Measurements from ENCODE around the gene GPR78. TPM values are rescaled to one million over a fixed set of nuclear protein-coding genes. Genes with fewer than 3 reads are reported as not detected.

GPR78 gene
- total and polyA plus RNA-seq, 2 of the 13 experiments (the other 11 are each of a cell fraction or from before 2014, with no cell fraction given) = 0.01 to 0.07 TPM

DNA sequence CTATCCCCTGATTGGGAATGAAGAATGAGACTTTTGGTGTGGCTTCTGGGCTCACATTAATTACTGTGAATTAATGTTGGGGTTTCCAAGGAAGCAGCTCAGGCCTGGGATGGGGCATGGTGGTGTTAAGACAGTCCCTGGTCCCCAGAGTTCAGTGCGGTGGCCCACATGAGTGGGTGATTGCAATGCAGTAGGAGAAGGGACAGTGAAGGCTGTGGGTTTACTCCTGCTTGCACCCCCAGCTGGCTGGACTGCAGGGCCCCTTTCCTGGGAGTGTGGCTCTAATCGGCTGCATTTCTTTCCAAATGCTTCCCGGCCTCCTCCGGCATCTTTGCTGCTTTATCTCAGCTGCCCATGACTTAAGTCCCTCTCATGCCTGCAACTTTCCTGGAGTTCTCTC lies 28.2 kb upstream of the GPR78 start (continued):
- TF ChIP-seq, protein P1, sequence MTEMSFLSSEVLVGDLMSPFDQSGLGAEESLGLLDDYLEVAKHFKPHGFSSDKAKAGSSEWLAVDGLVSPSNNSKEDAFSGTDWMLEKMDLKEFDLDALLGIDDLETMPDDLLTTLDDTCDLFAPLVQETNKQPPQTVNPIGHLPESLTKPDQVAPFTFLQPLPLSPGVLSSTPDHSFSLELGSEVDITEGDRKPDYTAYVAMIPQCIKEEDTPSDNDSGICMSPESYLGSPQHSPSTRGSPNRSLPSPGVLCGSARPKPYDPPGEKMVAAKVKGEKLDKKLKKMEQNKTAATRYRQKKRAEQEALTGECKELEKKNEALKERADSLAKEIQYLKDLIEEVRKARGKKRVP (CRISPR knock-in tag; IDR thresholded peaks at IDR 0.05) = no peak
- TF ChIP-seq, protein P2, sequence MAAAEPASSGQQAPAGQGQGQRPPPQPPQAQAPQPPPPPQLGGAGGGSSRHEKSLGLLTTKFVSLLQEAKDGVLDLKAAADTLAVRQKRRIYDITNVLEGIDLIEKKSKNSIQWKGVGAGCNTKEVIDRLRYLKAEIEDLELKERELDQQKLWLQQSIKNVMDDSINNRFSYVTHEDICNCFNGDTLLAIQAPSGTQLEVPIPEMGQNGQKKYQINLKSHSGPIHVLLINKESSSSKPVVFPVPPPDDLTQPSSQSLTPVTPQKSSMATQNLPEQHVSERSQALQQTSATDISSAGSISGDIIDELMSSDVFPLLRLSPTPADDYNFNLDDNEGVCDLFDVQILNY (CRISPR knock-in tag; conservative IDR thresholded peaks at IDR 0.05) = no peak
- no peak for TF ChIP-seq SATB2 (CRISPR knock-in tag; IDR thresholded peaks at IDR 0.05)

DNA sequence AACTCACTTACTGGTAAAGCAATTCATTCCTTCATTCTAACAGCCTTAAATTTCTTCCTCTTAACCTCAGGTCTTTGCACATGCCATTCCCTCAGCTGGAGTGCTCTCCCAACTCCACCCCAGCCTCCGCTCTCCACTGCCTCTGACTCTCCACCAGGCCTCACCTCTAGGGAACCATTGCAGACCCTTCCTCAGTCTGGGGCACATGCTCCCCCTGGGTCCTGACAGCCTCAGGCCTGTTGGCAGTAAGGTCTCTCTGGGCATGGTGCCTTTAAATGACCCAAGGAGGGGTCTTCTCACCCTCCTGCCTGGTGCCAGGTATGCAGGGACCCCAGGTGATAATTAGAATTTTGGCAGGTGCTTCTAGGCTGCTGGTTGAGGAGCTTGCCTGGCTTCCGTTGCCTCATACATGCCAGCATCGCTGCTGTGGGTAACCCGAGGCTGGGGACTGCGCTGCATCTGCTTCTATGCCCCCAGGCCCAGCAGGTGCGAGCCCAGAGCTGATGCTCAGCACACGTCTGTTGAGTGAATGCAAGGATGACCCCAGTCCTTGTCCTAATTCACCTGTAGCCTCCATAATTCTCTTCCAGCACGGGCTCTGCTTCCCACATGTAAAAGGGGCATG lies 27.5 kb upstream of the GPR78 start:
- Histone ChIP-seq H3K9me3 (ENCODE audit: low read length) (no peaks in the 10 kb centered on the region), H3K4me1 (ENCODE audit: insufficient read depth, low read length) (no peaks in the 10 kb centered on the region), H3K27ac (ENCODE audit: extremely low read length, insufficient read depth, low read length) (no peak overlapping the region), H3K4me2 (ENCODE audit: low read depth, low read length) (no peak overlapping the region), H4K20me1 (ENCODE audit: insufficient read depth, low read length) (no peaks in the 10 kb centered on the region), H3K9ac (ENCODE audit: insufficient read depth, low read depth, low read length) (no peak overlapping the region), H2AFZ (ENCODE audit: low read length) (no peak overlapping the region), H3K27me3 (ENCODE audit: control insufficient read depth in 1 of 2, insufficient read depth in 2 of 2, low read length in 2 of 2) (peaks cover 4 to 8% of the 10 kb centered on the region in 2 experiments; a peak in 3 of 5 replicates), H3K4me3 (replicated peaks in 1 of 3; ENCODE audit: insufficient read depth in 1 of 3, low read depth in 2 of 3, low read length in 3 of 3) (no peak overlapping the region), H3K79me2 (ENCODE audit: insufficient read depth, low read length) (no peaks in the 10 kb centered on the region), H3K36me3 (replicated peaks in 1 of 2; ENCODE audit: control insufficient read depth in 1 of 2, insufficient read depth in 2 of 2, low read length in 2 of 2) (no peaks in the 10 kb centered on the region)
- no peak for FAIRE-seq
- ATAC-seq = no peak
- no TSS peak for BruUV-seq (replicated peaks)
- in situ Hi-C loops (cut with HindIII; ENCODE audit: extremely low pct_ligation_motif_present, low pct_unique_long_range_greater_than_20kb) (no loop called here), intact Hi-C loops (cut with micrococcal nuclease; ENCODE audit: unreplicated experiment) (no loop called here)
- 12% methylated on average over 5 of the region's 8 CpGs for WGBS (ENCODE audit: low lambda C conversion rate)
- ChIA-PET CTCF (ENCODE audit: low intra/inter-chr PET ratio, low total read pairs) (no interaction called here), POLR2A (no interaction called here)
- DNase-seq (ENCODE audit: low spot score) = no peak
- TF ChIP-seq SALL1 (CRISPR knock-in tag; IDR thresholded peaks at IDR 0.05) (no peak), ATM (IDR thresholded peaks at IDR 0.05; ENCODE audit: borderline replicate concordance) (no peak), NR1H2 (CRISPR knock-in tag; IDR thresholded peaks at IDR 0.05; ENCODE audit: borderline replicate concordance, low read depth) (no peak), CEBPZ (IDR thresholded peaks at IDR 0.05; ENCODE audit: low read length) (no peak), IKZF1 (IDR thresholded peaks at IDR 0.05) (no peak), EEA1 (CRISPR knock-in tag; IDR thresholded peaks at IDR 0.05; ENCODE audit: borderline replicate concordance) (no peak), ZNF430 (CRISPR knock-in tag; IDR thresholded peaks at IDR 0.05) (no peak), RBM39 (IDR thresholded peaks at IDR 0.05; ENCODE audit: low read depth, low read length, poor library complexity, severe bottlenecking) (no peak)
- TF ChIP-seq, protein P1 (CRISPR knock-in tag; IDR thresholded peaks at IDR 0.05) = no peak
- TF ChIP-seq, protein P3, sequence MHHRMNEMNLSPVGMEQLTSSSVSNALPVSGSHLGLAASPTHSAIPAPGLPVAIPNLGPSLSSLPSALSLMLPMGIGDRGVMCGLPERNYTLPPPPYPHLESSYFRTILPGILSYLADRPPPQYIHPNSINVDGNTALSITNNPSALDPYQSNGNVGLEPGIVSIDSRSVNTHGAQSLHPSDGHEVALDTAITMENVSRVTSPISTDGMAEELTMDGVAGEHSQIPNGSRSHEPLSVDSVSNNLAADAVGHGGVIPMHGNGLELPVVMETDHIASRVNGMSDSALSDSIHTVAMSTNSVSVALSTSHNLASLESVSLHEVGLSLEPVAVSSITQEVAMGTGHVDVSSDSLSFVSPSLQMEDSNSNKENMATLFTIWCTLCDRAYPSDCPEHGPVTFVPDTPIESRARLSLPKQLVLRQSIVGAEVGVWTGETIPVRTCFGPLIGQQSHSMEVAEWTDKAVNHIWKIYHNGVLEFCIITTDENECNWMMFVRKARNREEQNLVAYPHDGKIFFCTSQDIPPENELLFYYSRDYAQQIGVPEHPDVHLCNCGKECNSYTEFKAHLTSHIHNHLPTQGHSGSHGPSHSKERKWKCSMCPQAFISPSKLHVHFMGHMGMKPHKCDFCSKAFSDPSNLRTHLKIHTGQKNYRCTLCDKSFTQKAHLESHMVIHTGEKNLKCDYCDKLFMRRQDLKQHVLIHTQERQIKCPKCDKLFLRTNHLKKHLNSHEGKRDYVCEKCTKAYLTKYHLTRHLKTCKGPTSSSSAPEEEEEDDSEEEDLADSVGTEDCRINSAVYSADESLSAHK (CRISPR knock-in tag; IDR thresholded peaks at IDR 0.05; ENCODE audit: borderline replicate concordance) = no peak
